HG02840 (cell line): ENCODE data around the gene FIBIN.
"Not testable (repeated sequence)": the region's sequence is repeated elsewhere in the genome, so short reads cannot be mapped to it uniquely, and the experiment has no call there.

Experiments
- ATAC-seq: cut with Tn5 transposase; IDR thresholded peaks from one replicate; pipeline ENCODE4 v1.9.1; 2021; ENCODE audit warnings: mild to moderate bottlenecking, moderate library complexity, moderate number of reproducible peaks; ENCODE audit not compliant: unreplicated experiment, low FRiP score

The FIBIN gene

GRCh38 chr11:26993965-26994457 is at the start of gene FIBIN:
FIBIN (plus strand) TSS chr11:26994112; CDS start chr11:26994527, 415 bp downstream.
- ATAC-seq = no peak

- no peak for ATAC-seq
Measured at GRCh38 chr11:26944866-26945664, 48.8 kb upstream of the FIBIN start.

DNA sequence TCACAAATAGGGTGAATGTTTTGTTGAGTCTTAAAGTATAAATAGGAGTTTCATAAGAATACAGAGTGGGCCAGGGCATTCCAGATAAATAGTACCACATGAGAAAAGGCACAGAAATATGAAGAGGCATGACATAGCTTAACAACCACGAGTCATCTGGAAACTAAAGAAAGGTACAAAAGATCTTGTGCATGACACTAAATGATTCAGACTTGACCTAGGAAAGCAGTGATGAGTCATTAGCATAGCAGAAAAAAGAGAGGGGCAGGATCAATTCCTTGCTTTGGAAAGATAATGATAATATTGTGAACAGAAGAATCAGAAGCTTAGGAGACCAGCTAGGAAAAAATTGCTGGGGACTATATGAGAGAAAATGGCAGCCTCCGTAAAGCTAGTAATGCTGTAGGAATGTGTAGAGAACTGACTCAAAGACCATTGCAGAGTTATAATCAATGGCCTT is 47.6 kb upstream of the FIBIN start:
- no peak for ATAC-seq

DNA sequence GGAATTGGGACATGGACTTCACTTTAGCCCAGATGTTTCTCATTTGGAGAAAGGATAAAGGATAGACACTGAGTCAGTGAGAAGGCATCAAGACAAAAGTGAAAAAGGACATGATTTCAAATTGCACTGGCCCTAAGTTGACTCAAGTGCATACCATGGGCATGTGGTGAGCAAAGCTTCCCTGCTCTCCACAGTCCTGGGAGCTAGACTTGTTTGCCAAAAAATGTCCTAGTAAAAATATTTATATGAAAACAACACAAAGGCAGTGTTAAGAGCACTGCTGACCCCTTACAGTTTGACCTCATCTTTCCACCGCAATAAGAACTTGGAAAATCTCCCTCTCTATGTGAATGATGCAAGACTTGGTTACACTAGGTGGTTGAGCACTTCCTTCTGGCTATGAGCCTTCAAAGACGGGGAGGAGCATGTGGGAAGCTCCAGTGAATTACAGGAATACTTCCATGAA is 46.5 kb upstream of the FIBIN start:
- no peak for ATAC-seq

DNA sequence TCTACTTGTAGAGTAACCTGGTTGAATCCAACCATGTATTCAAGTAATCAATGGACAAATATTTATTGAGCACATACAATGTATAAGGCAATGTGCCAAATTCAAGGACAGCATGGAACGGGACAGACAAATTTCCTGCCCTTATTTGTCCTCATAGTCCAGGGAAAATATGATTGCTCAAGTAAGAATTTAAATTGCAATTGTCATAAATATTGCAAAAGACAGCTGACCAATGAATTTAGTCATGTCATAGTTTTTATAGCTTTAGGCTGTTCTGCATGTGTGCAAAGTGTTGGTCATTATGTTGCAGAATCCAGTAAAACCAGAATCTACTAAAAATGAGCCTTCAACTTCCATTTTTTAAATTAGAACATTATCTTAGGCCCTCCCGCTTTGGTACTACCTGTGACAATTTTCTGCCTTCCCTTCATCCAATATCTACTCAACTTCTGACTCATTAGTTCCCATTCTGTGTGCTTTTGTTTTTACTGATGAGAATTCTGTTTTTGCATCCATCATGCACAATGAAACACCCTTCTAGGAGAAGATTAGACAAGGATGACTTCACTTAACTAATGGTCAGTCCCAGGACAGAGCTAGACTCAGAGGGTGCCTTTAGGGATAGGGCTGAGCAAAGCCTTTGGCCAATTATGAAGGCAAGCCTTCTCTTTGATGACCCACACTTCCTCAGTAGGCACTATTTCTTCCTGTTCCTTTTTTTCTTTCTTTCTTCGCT is 45.8 kb upstream of the FIBIN start:
- ATAC-seq = no peak

GRCh38 chr11:26948881-26949280 is 45.0 kb upstream of the FIBIN start:
- ATAC-seq = no peak

DNA sequence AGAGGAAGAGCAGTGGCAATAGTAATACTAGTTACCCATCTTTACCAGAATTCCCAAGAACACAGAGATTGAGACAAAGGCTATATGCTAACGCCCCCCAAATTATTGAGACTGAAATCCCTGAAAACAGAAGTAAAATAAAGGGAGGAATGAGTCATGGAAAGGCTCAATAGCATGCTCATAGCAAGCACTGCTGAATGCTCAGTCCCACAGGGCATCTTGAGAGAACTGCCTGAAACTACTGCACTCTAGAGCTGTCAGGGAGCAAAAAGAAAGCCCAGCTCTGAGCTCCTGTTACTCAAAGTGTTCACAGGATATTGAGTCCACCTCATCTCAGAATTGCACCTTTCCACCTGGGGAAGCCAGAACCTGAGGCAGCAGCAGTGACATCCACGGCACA is 44.1 kb upstream of the FIBIN start:
- ATAC-seq = no peak

GRCh38 chr11:26950260-26950719 is 43.6 kb upstream of the FIBIN start:
- no peak for ATAC-seq

DNA sequence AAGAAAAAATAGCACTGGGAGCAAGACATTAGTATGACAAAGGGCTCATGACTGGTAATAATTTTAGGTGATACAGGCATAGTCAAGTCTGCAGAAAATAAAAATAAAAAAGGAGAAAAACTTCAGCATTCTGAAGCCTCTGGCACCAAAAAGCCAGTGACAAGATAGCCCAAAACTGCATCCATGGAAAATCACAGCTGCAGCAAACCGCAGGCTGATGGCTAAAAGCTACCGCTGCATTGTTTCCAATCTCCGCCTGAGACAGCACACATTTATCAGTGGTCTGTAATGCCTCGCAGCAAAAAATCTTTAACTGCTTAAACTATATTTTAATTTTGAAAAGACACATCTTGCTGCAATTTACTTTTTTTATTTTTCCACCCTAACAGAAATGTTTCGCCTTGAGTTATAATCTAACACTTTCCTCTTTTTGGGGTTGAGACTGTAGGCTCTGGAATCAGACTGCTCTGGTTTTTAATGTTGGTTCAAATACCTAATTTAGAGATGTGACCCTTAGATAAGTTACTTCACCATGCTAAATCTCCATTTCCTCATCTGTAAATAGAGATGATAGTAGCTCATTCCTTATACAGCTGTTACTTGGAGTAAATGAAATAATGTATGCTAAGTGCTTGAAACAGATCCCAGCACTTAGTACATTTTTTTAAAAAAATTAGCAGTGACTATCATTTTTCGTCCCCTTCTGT is 42.0 kb upstream of the FIBIN start:
- no peak for ATAC-seq

- ATAC-seq = no peak
Measured at GRCh38 chr11:26953770-26954392, 40.0 kb upstream of the FIBIN start.

GRCh38 chr11:26958005-26958701 is 35.8 kb upstream of the FIBIN start:
- no peak for ATAC-seq

GRCh38 chr11:26958702-26959049 is 35.2 kb upstream of the FIBIN start:
- no peak for ATAC-seq

DNA sequence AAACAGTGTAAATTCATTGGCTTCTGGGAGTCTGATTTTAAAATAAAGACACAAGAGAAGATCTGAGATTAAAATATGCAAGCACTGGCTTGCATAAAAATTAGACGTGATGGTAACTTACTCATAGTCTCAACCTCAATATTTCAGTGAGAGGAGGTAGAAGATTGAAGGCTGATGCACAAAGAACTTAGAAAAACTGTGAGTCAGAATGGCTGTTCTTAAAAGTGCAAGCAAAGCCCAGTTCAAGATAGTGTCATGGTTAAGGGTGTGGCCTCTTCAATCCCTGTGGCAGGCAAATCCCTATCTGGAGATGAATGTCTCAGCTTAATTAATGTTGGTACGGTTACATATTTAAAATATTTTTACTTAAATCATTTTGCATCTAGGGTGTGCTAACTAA is 33.6 kb upstream of the FIBIN start:
- ATAC-seq = no peak

DNA sequence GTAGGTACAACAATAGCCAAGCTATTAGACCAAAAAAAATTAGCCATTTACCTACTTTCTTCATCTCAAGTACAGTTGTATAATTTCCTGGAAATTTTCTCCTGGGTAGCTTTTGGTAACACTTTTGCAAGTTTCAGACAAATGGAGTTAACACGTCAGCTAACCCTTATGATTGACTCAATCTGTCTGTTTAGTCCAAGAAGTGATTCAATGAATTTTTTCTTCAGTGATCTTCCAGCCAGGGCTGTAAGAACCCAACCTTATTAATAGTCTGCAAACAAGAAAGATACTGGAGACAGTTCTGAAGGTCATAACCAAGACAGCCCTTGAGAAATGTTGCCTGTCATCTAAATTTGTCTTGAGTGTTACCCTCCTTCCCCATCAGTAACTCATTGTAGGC is 30.1 kb upstream of the FIBIN start:
- ATAC-seq = no peak

- no peak for ATAC-seq
Measured at GRCh38 chr11:26964339-26964738, 29.6 kb upstream of the FIBIN start.

GRCh38 chr11:26964847-26965485 is 28.9 kb upstream of the FIBIN start:
- not testable (repeated sequence) for ATAC-seq

GRCh38 chr11:26971961-26972360 is 22.0 kb upstream of the FIBIN start:
- no peak for ATAC-seq

DNA sequence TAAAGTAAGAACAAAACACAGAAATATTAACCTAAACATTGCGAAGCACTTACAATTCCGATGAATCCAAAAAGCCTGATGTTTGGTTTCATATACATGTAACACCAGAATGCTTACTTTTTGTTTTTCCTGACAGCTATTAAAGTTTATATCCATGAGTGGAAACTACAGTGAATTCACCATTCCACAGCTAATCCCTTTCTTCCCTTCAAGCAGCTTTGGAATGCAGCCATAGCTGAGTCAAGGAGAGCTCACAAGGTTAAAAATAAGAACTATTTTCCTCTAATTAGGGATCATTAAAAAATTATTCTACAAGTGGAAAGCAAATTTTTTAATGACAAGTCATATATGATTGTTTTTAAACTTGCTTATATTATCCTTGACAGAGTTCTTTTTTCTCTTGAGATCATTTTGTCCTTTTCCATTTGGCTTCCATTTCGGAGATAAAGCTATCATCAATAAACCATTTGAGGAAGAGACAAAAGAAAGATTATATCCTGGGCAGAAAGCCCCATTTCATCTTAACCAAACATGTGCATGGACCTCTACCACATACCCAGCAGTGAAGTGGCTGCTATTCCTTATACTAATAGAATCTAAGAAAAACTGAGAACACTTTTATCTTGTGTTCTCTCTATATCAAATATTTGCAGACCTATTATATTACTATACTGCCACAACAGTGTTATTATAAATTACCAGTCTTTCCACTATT is 19.7 kb upstream of the FIBIN start:
- no peak for ATAC-seq

DNA sequence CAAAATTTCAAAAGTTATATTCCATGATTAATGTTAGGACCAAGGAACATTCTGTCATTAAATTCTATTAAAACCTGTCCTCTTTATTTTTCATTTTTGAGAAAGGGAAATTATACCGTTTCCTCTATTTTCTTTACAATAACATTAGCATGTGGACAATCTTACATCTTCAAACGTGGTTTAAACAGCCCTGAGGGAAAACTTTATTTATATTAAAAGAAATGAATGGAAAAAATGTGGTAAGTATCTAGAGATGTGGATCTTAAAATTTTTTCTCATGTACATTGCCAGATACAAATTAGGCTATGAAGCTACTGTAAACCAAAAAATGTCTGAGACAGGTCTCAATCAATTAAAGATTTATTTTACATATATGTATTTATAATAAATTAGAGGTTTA is 18.9 kb upstream of the FIBIN start:
- no peak for ATAC-seq
